Heart left ventricle (tissue), 16 donors: ENCODE data around the gene MYBPHL. TPM values are rescaled to one million over a fixed set of nuclear protein-coding genes. Genes with fewer than 3 reads are reported as not detected.

ENCODE experiments used
- ATAC-seq, 4 donors: fragments of 200-7000 bp; cut with Tn5 transposase; one replicate each; pipeline ENCODE4 v1.9.1; 2020 to 2022; ENCODE audit warnings: moderate library complexity in 4 of 4, mild to moderate bottlenecking in 3 of 4, moderate number of reproducible peaks in 1 of 4
- DNase-seq, 5 donors: peaks; one replicate each; pipeline ENCODE4 v3.0.0-alpha.2; 2020
- H3K27ac ChIP-seq, 12 donors: fragments of 200-600 bp; sonication (generic) in 4 of 12; one replicate each; pipeline versions ENCODE4 v1.5.0 to v1.8.0; 2016 to 2022; ENCODE audit warnings: mild to moderate bottlenecking in 2 of 12
- H3K27me3 ChIP-seq, 9 donors: fragments of 200-600 bp; sonication (generic) in 2 of 9; one replicate each; pipeline versions ENCODE4 v1.5.1 to v1.8.0; 2016 to 2022; ENCODE audit warnings: mild to moderate bottlenecking in 3 of 9
- H3K36me3 ChIP-seq, 9 donors: fragments of 200-600 bp; sonication (generic) in 2 of 9; one replicate each; pipeline versions ENCODE4 v1.5.0 to v1.8.0; 2018 to 2022; ENCODE audit warnings: mild to moderate bottlenecking in 2 of 9
- H3K4me1 ChIP-seq, 12 donors: fragments of 200-600 bp; sonication (generic) in 4 of 12; one replicate each; pipeline versions ENCODE4 v1.5.0 to v1.8.0; 2016 to 2022; ENCODE audit warnings: mild to moderate bottlenecking in 3 of 12
- H3K4me3 ChIP-seq, 12 donors: fragments of 200-600 bp; sonication (generic) in 4 of 12; one replicate each; pipeline versions ENCODE4 v1.5.0 to v1.8.0; 2017 to 2022; ENCODE audit warnings: mild to moderate bottlenecking in 9 of 12, moderate library complexity in 4 of 12
- H3K9me3 ChIP-seq, 12 donors: fragments of 200-600 bp; sonication (generic) in 4 of 12; one replicate each; pipeline versions ENCODE4 v1.5.0 to v1.8.0; 2016 to 2022; ENCODE audit warnings: mild to moderate bottlenecking in 1 of 12
- POLR2A ChIP-seq, 2 donors: fragments of 450-650 bp; IDR thresholded peaks; one replicate each; pipeline ENCODE4 v1.6.1; 2017; ENCODE audit warnings: antibody characterized with exemption in 2 of 2, mild to moderate bottlenecking in 2 of 2, moderate library complexity in 2 of 2
- WGBS, 4 donors: extraction: QIAGEN DNeasy Blood & Tissue Kit in 2 of 4; methylation state at CpG; one replicate each; pipeline versions ENCODE4 v1.1.5 to v1.1.7; 2013 to 2018; 5-methylcytosine and 5-hydroxymethylcytosine counted together
- intact Hi-C, 10 donors: fragments of 100-400 bp; cut with DNase I; formaldehyde crosslinking; loops; one replicate each; pipeline versions ENCODE4 v1.11.1 to v1.14.2; 2022
- polyA plus RNA-seq, 2 donors: library from polyadenylated mRNA; stranded (reverse); fragments of 200-250 nt; gene quantifications; one replicate each; pipeline ENCODE4 v1.2.3, GENCODE V29; 2013
- total RNA-seq, 9 donors: library from RNA; depleted of rRNA in 2 of 9; stranded (reverse); fragments of >200 nt in 2 of 9; fragmentation: NEBNext Ultra II Directional in 3 of 9; extraction: Animal tissue kit (Norgen Biotek cat#: 25700) in 3 of 9; gene quantifications; one replicate each; pipeline versions ENCODE4 v1.1.0 to v1.2.4, GENCODE V29; 2016 to 2023
- TF ChIP-seq, protein P1 (sequence below), 12 donors: fragments of 200-600 bp; sonication (generic) in 4 of 12; IDR thresholded peaks; one replicate each; pipeline versions ENCODE4 v1.5.0 to v1.8.0; 2018 to 2022; ENCODE audit warnings: antibody characterized with exemption in 12 of 12, mild to moderate bottlenecking in 5 of 12
- donor health status: ischemic (EF 13 %, LVEDD 7.1; RV severe dilation, severe dysfunction).
- donor health status: healthy with polysubstance abuse.
- donor health status: DM: no; HTN: yes; CAD: no.
- donor health status: DM: no; HTN: no; CAD: no.
- donor health status: ischemic (EF 25% LVEDD 6.9; RV normal size, moderate dysfunction).
- donor health status: ischemic (EF 25% LVEDD 5.7; RV mildly dilated, moderate dysfunction).
- donor health status: healthy.
- donor health status: DM: yes; HTN: yes; CAD: no.
- donor health status: ischemic (EF 35%, LVEDD 5.7; RV mildly dilated, moderate dysfunction).
- donor health status: nonischemic (EF 11% LVEDD 7.7; RV severe dilation, severe dysfunction).
- donor health status: DM: yes; HTN: yes; CAD: no.
- donor health status: PGD.
- donor health status: ischemic (EF 29% LVEDD 5.4; RV normal size, mild dysfunction).
- donor health status: nonischemic (EF 23%, LVEDD 6.1; RV moderate dilation, normal function).

MYBPHL gene
- total and polyA plus RNA-seq, 11 donors: 0.24 to 2.5 (median 0.53) TPM; not detected in 3

DNA sequence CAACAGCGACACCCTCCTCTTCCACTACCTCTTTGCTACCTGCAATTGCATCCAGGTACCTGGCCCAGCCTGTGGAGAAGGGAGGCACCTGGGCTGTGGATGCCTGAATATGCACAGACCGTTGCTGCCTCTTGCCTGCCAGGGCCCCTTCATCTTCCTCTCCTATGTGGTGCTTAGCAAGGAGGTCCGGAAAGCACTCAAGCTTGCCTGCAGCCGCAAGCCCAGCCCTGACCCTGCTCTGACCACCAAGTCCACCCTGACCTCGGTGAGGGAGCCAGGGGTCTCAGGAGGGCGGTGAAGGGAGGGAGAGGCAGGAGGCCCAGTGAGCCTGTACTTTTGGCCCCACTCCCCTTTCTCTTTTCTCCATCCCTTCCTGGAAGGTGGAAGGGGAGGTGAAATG, 35.4 kb downstream of the MYBPHL start:
- TF ChIP-seq, protein P1, sequence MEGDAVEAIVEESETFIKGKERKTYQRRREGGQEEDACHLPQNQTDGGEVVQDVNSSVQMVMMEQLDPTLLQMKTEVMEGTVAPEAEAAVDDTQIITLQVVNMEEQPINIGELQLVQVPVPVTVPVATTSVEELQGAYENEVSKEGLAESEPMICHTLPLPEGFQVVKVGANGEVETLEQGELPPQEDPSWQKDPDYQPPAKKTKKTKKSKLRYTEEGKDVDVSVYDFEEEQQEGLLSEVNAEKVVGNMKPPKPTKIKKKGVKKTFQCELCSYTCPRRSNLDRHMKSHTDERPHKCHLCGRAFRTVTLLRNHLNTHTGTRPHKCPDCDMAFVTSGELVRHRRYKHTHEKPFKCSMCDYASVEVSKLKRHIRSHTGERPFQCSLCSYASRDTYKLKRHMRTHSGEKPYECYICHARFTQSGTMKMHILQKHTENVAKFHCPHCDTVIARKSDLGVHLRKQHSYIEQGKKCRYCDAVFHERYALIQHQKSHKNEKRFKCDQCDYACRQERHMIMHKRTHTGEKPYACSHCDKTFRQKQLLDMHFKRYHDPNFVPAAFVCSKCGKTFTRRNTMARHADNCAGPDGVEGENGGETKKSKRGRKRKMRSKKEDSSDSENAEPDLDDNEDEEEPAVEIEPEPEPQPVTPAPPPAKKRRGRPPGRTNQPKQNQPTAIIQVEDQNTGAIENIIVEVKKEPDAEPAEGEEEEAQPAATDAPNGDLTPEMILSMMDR (IDR thresholded peaks at IDR 0.05): no peak
- no peak for TF ChIP-seq POLR2A (IDR thresholded peaks at IDR 0.05)
- 91 to 92% (median 91%) methylated on average over 6 of the region's 6 CpGs for WGBS, 4 donors
- intact Hi-C loops: loop anchor here in 1 of 10 donors (10.0 kb wide), 1 partner anchor 263 kb away; the partner anchor contains the start of gene GPR61
- no peaks in the 10 kb centered on the region for H3K9me3 ChIP-seq
- no peaks in the 10 kb centered on the region for H3K27me3 ChIP-seq
- DNase-seq (no peak), ATAC-seq (no peak)
- no peaks in the 10 kb centered on the region for H3K36me3 ChIP-seq
- H3K4me1 ChIP-seq: no peaks in the 10 kb centered on the region
- no peak overlapping the region for H3K27ac ChIP-seq
- no peak overlapping the region for H3K4me3 ChIP-seq

DNA sequence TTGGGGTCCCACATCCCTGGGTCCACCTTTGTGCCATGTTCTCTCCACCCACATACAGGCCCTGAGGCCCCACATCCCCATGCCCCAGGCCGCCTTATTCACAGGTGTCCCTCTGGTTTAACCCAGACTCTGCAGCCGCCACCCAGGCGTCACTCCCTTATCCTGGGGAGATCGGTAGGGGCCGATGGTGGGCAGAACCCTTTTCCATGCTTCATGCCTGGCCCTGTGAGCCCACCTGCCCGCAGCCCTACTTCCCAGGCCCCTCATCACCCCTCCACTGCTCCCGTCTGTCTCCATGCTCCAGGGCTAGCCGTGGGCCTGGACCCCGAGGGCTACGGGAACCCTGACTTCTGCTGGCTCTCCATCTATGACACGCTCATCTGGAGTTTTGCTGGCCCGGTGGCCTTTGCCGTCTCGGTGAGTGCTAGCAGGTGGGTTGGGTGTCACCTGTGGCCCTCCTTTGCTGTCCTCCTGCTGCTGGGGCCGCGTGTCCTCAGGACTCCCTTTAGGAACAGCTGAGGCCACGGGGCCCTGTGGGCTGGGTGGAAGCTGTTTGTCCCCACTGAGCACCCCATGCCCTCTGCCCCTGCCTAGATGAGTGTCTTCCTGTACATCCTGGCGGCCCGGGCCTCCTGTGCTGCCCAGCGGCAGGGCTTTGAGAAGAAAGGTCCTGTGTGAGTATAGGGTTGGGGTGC, 36.0 kb downstream of the MYBPHL start:
- Histone ChIP-seq H3K4me1 (no peaks in the 10 kb centered on the region), H3K36me3 (no peaks in the 10 kb centered on the region), H3K27me3 (no peaks in the 10 kb centered on the region), H3K27ac (no peak overlapping the region), H3K4me3 (no peak overlapping the region), H3K9me3 (no peaks in the 10 kb centered on the region)
- ATAC-seq (no peak), DNase-seq (no peak)
- intact Hi-C loops: loop anchor here in 1 of 10 donors (10.0 kb wide), 1 partner anchor 264 kb away; the partner anchor contains the start of gene GPR61
- no peak for TF ChIP-seq POLR2A (IDR thresholded peaks at IDR 0.05)
- TF ChIP-seq, protein P1 (IDR thresholded peaks at IDR 0.05): no peak
- WGBS, 4 donors: 90 to 97% (median 92%) methylated on average over 17 to 20 of the region's 20 CpGs

DNA sequence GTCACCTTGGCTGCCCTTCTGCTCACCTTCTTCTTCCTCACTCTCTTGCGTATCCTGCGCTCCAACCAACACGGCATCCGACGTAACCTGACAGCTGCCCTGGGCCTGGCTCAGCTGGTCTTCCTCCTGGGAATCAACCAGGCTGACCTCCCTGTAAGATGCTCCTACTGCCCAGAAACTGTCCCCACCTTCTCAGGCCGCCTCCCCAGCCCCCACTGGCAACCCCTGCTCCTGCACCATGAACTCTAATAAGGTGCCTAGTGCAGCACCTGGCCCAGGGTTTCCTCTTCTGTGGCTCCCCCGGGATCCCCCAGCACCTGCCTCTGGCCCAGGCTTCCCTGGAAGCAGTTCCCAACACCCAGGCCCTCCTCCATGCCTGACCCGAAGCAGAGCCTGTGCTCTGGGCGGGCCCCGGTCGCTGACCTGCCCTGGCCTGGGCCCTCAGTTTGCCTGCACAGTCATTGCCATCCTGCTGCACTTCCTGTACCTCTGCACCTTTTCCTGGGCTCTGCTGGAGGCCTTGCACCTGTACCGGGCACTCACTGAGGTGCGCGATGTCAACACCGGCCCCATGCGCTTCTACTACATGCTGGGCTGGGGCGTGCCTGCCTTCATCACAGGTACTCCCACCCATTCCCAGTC, 36.7 kb downstream of the MYBPHL start:
- Histone ChIP-seq H3K27me3 (no peaks in the 10 kb centered on the region), H3K36me3 (no peaks in the 10 kb centered on the region), H3K27ac (no peak overlapping the region), H3K4me1 (no peaks in the 10 kb centered on the region), H3K9me3 (no peaks in the 10 kb centered on the region), H3K4me3 (no peak overlapping the region)
- 92 to 96% (median 95%) methylated on average over 17 of the region's 17 CpGs for WGBS, 4 donors
- intact Hi-C loops: loop anchor here in 2 of 10 donors (10.0 kb wide), 1 partner anchor 265 kb away; the partner anchor contains the start of gene GPR61 (in 2 of the 2)
- DNase-seq: no peak
- TF ChIP-seq POLR2A (IDR thresholded peaks at IDR 0.05): no peak
- TF ChIP-seq, protein P1 (IDR thresholded peaks at IDR 0.05): no peak
- no peak for ATAC-seq

DNA sequence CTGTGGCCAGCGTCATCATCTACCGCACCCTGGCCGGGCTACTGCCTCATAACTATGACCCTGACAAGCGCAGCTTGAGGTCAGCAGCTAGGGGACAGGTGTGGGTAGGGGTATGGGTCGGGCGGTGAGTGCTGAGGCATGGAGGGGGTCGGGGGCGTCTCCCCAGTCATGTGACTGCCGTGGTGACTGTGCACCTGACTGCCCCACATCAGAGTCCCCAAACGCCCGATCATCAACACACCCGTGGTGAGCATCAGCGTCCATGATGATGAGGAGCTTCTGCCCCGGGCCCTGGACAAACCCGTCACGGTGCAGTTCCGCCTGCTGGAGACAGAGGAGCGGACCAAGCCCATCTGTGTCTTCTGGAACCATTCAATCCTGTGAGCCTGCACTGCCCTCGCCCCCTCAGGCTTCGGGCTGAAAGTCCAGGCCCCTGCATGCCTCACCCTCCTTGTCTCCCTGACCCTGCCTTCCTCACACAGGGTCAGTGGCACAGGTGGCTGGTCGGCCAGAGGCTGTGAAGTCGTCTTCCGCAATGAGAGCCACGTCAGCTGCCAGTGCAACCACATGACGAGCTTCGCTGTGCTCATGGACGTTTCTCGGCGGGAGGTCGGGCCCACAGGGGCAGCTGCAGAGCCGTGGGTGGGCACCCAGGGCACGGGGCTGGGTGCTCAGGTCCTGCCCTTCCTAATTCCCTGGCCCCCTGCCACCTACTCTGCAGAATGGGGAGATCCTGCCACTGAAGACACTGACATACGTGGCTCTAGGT, 37.4 kb downstream of the MYBPHL start:
- H3K9me3 ChIP-seq: no peaks in the 10 kb centered on the region
- no peak overlapping the region for H3K4me3 ChIP-seq
- no peaks in the 10 kb centered on the region for H3K27me3 ChIP-seq
- ATAC-seq: no peak
- H3K4me1 ChIP-seq: no peaks in the 10 kb centered on the region
- no peak for DNase-seq
- 89 to 92% (median 91%) methylated on average over 24 to 33 of the region's 33 CpGs for WGBS, 4 donors
- H3K27ac ChIP-seq: no peak overlapping the region
- no peaks in the 10 kb centered on the region for H3K36me3 ChIP-seq
- no peak for TF ChIP-seq POLR2A (IDR thresholded peaks at IDR 0.05)
- TF ChIP-seq, protein P1 (IDR thresholded peaks at IDR 0.05): no peak
- intact Hi-C loops: loop anchor here in 1 of 10 donors (10.0 kb wide), 1 partner anchor 265 kb away; the partner anchor contains the start of gene GPR61
